ENCODE measurements around the gene WDR38.
"Not testable (repeated sequence)": the region's sequence is repeated elsewhere in the genome, so short reads cannot be mapped to it uniquely, and the experiment has no call there.

The WDR38 gene

GRCh38 chr9:124834591-124834990 lies 18.7 kb upstream of the WDR38 start:
- DNase-seq (ENCODE audit: low read depth in 2 of 2) = no peak

- DNase-seq (ENCODE audit: low read depth in 2 of 2) = no peak
These were observed 18.2 kb upstream of the WDR38 start for GRCh38 chr9:124835026-124835557.

GRCh38 chr9:124838132-124838531 lies 15.1 kb upstream of the WDR38 start:
- not testable (repeated sequence) for DNase-seq (ENCODE audit: low read depth in 2 of 2)

- not testable (repeated sequence) for DNase-seq (ENCODE audit: low read depth in 2 of 2)
These were observed 14.5 kb upstream of the WDR38 start for GRCh38 chr9:124838567-124839275.

- DNase-seq (ENCODE audit: low read depth in 2 of 2) = no peak
These were observed 13.5 kb upstream of the WDR38 start for GRCh38 chr9:124839612-124840299.

- DNase-seq (ENCODE audit: low read depth in 2 of 2) = no peak
These were observed 12.9 kb upstream of the WDR38 start for GRCh38 chr9:124840300-124840833.

GRCh38 chr9:124841075-124841821 lies 12.0 kb upstream of the WDR38 start:
- DNase-seq (ENCODE audit: low read depth in 2 of 2) = no peak

- no peak for DNase-seq (ENCODE audit: low read depth in 2 of 2)
These were observed 9.7 kb upstream of the WDR38 start for GRCh38 chr9:124843456-124844034.

GRCh38 chr9:124844291-124844690 lies 9.0 kb upstream of the WDR38 start:
- DNase-seq (ENCODE audit: low read depth in 2 of 2) = no peak

GRCh38 chr9:124846467-124846866 lies 6.8 kb upstream of the WDR38 start:
- DNase-seq (ENCODE audit: low read depth in 2 of 2) = not testable (repeated sequence)

GRCh38 chr9:124846969-124847368 lies 6.3 kb upstream of the WDR38 start:
- no peak for DNase-seq (ENCODE audit: low read depth in 2 of 2)

- DNase-seq (ENCODE audit: low read depth in 2 of 2) = no peak
These were observed 3.5 kb upstream of the WDR38 start for GRCh38 chr9:124849801-124850200.

- no peak for DNase-seq (ENCODE audit: low read depth in 2 of 2)
These were observed 985 bp upstream of the WDR38 start for GRCh38 chr9:124852121-124852828.

- no peak for DNase-seq (ENCODE audit: low read depth in 2 of 2)
These were observed 414 bp downstream of the WDR38 start for GRCh38 chr9:124853605-124854143.

GRCh38 chr9:124854161-124854560 lies 901 bp downstream of the WDR38 start:
- no peak for DNase-seq (ENCODE audit: low read depth in 2 of 2)

GRCh38 chr9:124854822-124855221 lies 1.6 kb downstream of the WDR38 start:
- no peak for DNase-seq (ENCODE audit: low read depth in 2 of 2)

GRCh38 chr9:124855566-124855943 lies 2.3 kb downstream of the WDR38 start:
- no peak for DNase-seq (ENCODE audit: low read depth in 2 of 2)

- no peak for DNase-seq (ENCODE audit: low read depth in 2 of 2)
These were observed 2.9 kb downstream of the WDR38 start for GRCh38 chr9:124855944-124856765.

GRCh38 chr9:124857533-124858162 lies 4.4 kb downstream of the WDR38 start:
- DNase-seq (ENCODE audit: low read depth in 2 of 2) = no peak

All from stimulated activated CD4-positive, alpha-beta T cell treated with anti-CD3 and anti-CD28 coated beads, Interleukin-15, amount 100 ng/mL, for 48 hours (primary cell).